ENCODE results near the gene IRS1.

IRS1 gene

GRCh38 chr2:226791487-226792081 lies 8.0 kb downstream of the IRS1 start:
- peak; percentile 68 to 90 for DNase-seq (ENCODE audit: extremely low read depth in 1 of 2, low read depth in 1 of 2)

DNA sequence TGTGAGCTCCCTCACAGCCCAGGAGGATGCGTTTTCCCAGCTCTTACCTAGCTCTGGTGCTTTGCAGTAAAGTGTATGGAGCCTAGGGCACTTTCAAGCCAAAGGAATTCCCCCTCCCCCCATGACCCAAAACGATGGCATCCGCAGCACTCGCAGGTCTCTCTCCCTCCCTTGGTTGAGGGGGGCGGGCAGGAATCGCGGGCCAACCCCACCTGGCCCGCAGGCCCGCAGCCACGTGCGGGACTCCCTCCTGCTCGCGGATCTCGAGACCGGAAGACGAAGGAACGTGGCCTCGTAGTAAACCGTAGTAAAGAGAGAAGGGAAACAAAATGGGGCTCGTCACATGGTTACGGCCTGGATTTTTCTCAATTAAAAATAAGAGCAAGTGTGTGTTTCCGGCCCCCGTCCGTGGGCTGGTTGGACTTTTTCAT lies 8.5 kb downstream of the IRS1 start:
- peak in 1 of 2 donors; percentile 17 for DNase-seq (ENCODE audit: extremely low read depth in 1 of 2, low read depth in 1 of 2)

DNA sequence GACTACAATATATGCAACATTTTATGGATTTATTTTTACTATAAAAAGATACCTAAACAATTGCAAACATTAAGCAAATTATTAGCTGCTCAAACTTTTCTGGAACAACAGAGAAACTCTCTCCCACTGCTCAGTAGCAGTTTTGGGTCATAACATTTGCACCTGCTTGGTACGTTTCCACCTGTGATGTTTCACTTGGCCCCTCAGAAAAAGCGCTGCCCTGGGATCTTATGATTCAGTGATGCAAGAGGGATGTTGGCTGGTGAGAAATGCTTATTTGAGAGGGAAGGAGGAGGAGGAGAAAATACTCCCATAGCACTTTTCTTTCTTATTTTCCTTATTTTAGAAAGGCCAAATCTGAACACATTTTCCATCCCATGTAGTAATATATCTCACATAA lies 9.2 kb downstream of the IRS1 start:
- DNase-seq (ENCODE audit: extremely low read depth in 1 of 2, low read depth in 1 of 2): no peak

DNA sequence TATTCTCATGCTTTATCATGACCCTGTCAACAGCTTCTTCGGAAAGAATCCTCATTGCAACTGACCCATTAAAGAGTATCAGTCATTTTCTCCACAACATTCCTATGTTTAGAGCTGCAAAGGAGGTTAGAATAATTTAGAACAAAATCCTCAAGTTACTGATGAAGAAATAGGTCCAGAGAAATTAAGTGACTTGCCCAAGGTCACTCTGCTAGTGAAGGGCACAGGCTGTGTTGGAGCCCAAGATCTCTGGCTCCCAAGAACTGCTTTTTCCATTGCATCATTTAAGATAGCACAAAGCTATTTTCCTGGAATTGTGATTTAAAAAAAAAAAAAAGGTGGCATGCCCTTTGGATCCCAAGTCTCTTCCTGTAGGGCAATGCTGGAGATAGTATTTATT lies 9.6 kb downstream of the IRS1 start:
- no peak for DNase-seq (ENCODE audit: extremely low read depth in 1 of 2, low read depth in 1 of 2)

DNA sequence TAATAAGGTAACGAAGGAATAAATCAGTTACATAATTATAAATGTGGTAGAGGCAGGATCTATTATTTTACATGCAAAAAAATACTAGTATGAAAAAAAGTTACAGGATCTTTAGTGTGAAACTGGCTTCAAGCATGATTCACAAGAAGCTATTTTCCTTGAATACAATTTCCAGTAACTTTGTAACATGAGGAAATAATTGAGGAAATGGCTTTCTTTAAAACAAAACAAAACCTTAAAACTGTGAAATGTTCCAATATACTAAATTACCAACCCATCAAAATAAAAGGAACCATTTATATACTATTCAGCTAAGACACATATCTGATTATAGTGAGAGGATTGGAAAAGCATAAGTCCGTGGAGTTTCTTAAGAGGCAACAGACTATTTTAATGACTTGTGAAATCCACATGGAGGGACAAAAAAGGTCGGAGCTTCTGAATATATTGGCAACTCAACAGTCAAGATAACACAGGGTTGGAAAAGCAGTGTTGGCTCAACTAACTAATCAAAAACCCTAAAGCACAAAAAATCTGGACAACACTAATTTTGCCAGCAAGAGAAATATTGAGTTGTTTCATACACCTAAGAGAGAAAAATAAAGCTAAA lies 10.6 kb downstream of the IRS1 start:
- DNase-seq (ENCODE audit: extremely low read depth in 1 of 2, low read depth in 1 of 2): no peak

- no peak for DNase-seq (ENCODE audit: extremely low read depth in 1 of 2, low read depth in 1 of 2)
Measured at GRCh38 chr2:226788064-226788463, 11.6 kb downstream of the IRS1 start.

DNA sequence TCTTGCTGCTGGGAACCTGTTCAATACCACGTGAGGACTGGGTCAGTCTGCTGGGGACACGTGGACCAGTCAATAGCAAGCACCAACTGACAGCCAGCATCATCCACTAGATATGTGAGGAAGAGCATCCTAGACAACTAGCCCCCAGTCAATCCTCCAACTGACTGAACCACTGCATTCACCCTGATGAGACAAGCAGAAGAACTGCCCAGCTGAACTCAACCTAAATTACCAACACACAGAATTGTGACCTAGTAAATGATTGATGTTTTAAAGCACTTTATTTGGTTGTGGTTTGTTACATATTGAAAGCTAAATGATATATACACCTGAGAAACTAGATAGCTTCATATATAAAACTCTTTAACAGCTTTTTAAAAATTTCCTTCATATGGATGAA lies 15.7 kb downstream of the IRS1 start:
- no peak for DNase-seq (ENCODE audit: extremely low read depth in 1 of 2, low read depth in 1 of 2)

GRCh38 chr2:226782092-226782713 lies 17.4 kb downstream of the IRS1 start:
- no peak for DNase-seq (ENCODE audit: extremely low read depth in 1 of 2, low read depth in 1 of 2)

DNA sequence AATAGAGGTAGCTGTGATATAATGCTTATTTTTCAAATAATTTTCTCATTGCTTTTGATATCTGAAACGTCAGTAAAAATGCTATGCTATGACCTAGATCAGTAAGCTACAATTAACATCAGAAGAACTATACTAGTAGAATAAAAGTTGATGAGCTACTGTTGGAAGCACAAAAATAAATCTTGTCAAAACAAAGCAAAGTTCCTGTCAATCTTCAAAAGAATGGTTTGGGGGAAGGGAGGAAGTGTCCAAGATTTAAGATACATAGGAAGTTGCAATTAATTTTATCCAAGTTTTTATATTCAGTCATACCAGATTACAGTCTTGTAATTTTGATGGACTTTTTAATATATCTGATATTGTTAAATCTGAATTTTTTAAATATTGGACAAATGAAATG lies 19.2 kb downstream of the IRS1 start:
- DNase-seq (ENCODE audit: extremely low read depth in 1 of 2, low read depth in 1 of 2): no peak

DNA sequence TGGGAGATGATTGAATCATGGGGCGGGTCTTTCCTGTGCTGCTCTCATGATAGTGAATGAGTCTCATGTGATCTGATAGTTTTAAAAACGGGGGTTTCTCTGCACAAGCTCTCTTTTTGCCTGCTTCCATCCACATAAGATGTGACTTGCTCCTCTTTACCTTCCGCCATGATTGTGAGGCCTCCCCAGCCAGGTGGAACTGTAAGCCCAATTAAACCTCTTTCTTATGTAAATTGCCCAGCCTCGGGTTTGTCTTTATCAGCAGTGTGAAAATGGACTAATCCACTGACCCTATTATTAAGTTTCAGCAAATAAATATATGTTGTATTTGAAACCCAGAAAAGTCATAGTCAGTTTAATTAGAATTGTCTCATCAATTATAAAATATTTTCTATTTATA lies 22.0 kb downstream of the IRS1 start:
- DNase-seq (ENCODE audit: extremely low read depth in 1 of 2, low read depth in 1 of 2): no peak

GRCh38 chr2:226776104-226776503 lies 23.5 kb downstream of the IRS1 start:
- DNase-seq (ENCODE audit: extremely low read depth in 1 of 2, low read depth in 1 of 2): no peak

GRCh38 chr2:226775032-226775509 lies 24.5 kb downstream of the IRS1 start:
- DNase-seq (ENCODE audit: extremely low read depth in 1 of 2, low read depth in 1 of 2): no peak

DNA sequence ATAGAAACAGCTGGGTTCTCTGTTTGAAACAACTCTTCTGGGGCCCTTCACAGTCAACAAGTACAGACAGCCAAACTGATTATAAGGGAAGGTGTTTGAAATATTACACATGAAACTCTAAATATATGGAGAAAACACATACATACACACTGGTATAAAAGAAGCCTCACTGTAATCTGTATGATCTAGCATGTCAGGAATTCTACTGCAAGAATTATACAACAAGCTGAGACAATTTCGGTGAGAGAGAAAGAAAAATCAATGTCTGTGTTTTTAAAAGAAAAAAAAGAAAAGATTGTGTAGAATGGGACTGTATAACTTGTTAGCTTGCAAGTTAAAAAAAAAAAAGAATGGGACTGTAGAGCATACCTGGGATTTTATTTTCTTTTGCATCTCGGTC lies 26.3 kb downstream of the IRS1 start:
- no peak for DNase-seq (ENCODE audit: extremely low read depth in 1 of 2, low read depth in 1 of 2)

DNA sequence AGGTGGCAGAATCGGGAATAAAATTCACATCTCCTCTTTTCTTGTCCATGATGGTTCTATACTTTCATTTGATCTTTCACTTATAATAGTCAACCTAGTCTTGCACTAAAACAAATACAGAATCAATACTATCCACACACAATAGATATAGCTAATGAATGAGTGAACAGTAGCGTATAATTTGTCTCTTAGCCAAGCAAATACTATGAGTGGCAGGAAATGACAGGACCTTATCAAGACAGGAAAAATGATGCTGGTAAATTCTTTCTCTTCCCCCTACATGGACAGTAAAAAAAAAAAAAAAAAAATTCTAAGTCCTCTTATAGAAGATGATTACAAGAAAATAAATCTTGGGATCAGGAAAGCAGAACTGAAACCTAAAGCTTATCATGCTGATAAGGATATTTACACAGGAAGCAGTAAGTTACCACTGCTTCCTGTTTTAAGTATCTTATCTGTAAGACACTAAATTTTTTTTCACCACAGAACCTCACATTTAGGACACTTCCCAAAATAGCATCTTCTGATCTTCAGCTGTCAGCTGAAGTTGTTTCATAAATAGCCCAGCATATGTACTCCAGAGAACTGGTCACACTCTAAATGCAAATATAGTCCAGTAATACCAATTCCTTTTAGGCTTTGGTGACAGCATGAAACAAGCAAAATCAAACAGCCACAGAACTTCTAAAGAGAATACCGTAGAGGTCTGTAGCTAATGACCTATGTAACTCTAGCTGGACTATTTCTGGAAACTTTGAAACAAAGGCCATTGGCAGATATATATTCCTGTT lies 27.0 kb downstream of the IRS1 start:
- no peak for DNase-seq (ENCODE audit: extremely low read depth in 1 of 2, low read depth in 1 of 2)

GRCh38 chr2:226771067-226771466 lies 28.6 kb downstream of the IRS1 start:
- no peak for DNase-seq (ENCODE audit: extremely low read depth in 1 of 2, low read depth in 1 of 2)

- no peak for DNase-seq (ENCODE audit: extremely low read depth in 1 of 2, low read depth in 1 of 2)
Measured at GRCh38 chr2:226767056-226767813, 32.4 kb downstream of the IRS1 start.

- DNase-seq (ENCODE audit: extremely low read depth in 1 of 2, low read depth in 1 of 2): no peak
Measured at GRCh38 chr2:226766352-226767055, 33.1 kb downstream of the IRS1 start.

GRCh38 chr2:226763320-226763719 lies 36.3 kb downstream of the IRS1 start:
- DNase-seq (ENCODE audit: extremely low read depth in 1 of 2, low read depth in 1 of 2): no peak

DNA sequence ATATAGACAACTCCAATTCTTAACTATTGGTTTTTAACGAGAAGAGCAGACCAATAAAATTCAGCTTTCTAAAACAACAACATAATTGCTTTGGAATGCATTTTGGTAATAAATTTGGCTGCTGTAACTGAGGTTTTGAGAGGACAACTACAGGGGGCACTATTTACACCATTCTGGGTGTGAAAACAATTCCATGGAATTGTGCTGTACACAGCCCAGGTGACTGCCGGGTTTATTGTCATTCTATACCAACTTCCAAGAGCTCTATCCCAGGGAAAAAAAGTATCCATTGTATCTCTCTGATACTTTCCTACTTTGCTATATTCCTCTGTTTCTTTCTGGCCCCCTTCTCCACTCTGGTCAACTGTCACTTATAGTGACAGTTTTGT lies 38.4 kb downstream of the IRS1 start:
- DNase-seq (ENCODE audit: extremely low read depth in 1 of 2, low read depth in 1 of 2): no peak
